Hepatocyte (in vitro differentiated cells): ENCODE measurements around the gene TEX29.

Source experiments
- EZH2phosphoT487 ChIP-seq: fragments of 200-600 bp; sonication (generic); IDR thresholded peaks from one replicate; pipeline ENCODE4 v1.6.1; 2018; ENCODE audit warnings: antibody characterized with exemption, mild to moderate bottlenecking, low read depth, moderate library complexity; ENCODE audit not compliant: unreplicated experiment, severe bottlenecking
- TF ChIP-seq, protein P1 (sequence below): fragments of 200-600 bp; sonication (generic); IDR thresholded peaks from 2 replicates; pipeline ENCODE4 v1.5.1; 2016; ENCODE audit warnings: antibody characterized with exemption, mild to moderate bottlenecking; ENCODE audit not compliant: poor library complexity

DNA sequence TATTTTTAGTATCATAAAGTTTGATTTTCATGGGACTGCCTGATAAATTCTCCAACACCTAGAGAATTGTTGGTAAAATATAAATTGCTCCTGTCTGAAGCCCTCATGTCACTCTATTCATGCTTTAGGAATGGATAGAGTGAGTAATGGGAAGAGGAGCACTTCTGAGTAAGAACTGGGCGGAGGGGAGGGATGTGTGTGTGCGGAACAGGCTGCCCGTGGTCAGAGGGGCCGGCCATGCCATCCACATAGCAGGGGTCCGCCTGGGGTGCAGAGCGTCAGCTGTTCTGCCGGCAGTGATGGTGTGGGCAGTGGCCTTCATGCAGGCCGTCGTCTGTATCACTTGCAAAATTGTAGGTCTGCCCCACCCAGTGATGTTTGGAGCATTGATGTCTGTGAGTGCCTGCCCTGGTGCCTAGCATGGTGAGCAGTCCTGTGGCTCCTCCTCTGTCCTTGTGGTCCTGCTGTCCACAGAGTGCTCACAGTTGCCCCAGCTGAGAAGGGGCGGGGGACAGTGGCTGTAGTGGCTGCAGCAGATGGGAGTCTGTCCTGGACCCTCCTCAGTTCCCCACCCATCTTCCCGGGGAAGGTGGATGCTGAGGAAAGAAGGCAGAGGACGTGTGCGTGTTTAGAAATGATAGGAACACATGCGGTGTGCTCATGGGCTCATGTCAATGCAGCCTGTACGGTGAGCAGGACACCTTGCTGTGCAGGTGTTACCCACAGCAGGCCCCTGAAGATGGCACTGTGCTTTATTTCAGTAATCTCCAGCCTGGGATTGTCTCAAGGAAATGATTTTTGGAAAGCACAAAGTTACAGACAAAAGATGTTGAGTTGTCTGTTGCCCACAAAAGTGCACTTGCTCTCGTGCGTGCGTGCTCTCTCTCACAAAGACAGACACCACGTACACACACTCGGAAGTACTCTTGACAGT, 49.4 kb upstream of the TEX29 start:
- TF ChIP-seq, protein P1, sequence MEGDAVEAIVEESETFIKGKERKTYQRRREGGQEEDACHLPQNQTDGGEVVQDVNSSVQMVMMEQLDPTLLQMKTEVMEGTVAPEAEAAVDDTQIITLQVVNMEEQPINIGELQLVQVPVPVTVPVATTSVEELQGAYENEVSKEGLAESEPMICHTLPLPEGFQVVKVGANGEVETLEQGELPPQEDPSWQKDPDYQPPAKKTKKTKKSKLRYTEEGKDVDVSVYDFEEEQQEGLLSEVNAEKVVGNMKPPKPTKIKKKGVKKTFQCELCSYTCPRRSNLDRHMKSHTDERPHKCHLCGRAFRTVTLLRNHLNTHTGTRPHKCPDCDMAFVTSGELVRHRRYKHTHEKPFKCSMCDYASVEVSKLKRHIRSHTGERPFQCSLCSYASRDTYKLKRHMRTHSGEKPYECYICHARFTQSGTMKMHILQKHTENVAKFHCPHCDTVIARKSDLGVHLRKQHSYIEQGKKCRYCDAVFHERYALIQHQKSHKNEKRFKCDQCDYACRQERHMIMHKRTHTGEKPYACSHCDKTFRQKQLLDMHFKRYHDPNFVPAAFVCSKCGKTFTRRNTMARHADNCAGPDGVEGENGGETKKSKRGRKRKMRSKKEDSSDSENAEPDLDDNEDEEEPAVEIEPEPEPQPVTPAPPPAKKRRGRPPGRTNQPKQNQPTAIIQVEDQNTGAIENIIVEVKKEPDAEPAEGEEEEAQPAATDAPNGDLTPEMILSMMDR, result no peak
- no peak for TF ChIP-seq EZH2phosphoT487
